ENCODE data around the gene GPC5.
"Not testable (repeated sequence)": the region's sequence is repeated elsewhere in the genome, so short reads cannot be mapped to it uniquely, and the experiment has no call there.

GPC5 gene

GRCh38 chr13:91893040-91893439 is 494.6 kb downstream of the GPC5 start:
- Histone ChIP-seq H3K9ac (ENCODE audit: low read length) (no peak overlapping the region), H3K4me3 (ENCODE audit: low read length) (no peak overlapping the region), H3K4me1 (ENCODE audit: control insufficient read depth, insufficient read depth, low read length) (no peaks in the 10 kb centered on the region), H3K27me3 (ENCODE audit: control insufficient read depth, insufficient read depth, low read length) (no peaks in the 10 kb centered on the region), H3K36me3 (ENCODE audit: control insufficient read depth, insufficient read depth, low read length) (no peaks in the 10 kb centered on the region), H3K9me3 (ENCODE audit: control insufficient read depth, low read length) (no peaks in the 10 kb centered on the region)

DNA sequence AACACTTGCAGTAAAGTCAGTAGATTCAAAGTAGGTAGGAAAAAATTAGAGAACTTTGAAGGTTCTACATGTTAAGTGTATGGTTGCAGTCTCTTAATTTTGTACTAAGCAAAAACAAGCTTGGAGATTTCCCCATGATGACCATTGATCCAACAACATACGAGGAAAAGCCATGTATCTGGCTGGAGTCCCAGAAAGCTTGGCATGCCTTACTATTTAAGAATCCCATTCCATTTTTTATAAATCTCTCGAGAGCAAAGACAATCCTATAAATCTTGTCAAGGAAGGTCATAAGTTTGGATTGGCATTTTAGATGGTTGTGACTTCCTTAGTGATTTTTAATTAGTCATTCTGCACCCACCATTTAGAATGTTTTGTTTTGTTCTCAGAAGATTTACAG is 495.9 kb downstream of the GPC5 start:
- H3K4me1 ChIP-seq (ENCODE audit: control insufficient read depth, insufficient read depth, low read length): no peaks in the 10 kb centered on the region
- H3K27me3 ChIP-seq (ENCODE audit: control insufficient read depth, insufficient read depth, low read length): no peaks in the 10 kb centered on the region
- no peaks in the 10 kb centered on the region for H3K36me3 ChIP-seq (ENCODE audit: control insufficient read depth, insufficient read depth, low read length)
- H3K9ac ChIP-seq (ENCODE audit: low read length): no peak overlapping the region
- no peaks in the 10 kb centered on the region for H3K9me3 ChIP-seq (ENCODE audit: control insufficient read depth, low read length)
- no peak overlapping the region for H3K4me3 ChIP-seq (ENCODE audit: low read length)

DNA sequence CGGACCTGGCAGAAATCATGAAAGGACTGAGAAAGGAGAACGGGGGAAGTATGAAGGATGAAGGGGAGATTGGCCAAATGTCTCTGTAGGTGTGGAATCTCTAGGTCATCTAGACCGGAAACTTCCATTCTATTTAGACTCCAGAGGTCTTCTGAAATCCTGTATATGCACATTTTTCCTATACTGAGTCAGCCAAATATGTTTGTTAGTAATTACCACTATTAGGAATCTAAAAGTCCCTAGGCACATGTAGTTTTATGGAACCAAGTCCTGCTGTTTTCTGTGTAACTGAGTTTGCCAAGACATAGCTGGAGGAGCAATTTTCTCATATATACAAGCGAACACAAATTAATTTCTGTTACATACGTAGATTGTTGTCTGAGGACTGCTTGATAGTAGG is 498.1 kb downstream of the GPC5 start:
- Histone ChIP-seq H3K4me3 (ENCODE audit: low read length) (no peak overlapping the region), H3K27me3 (ENCODE audit: control insufficient read depth, insufficient read depth, low read length) (no peaks in the 10 kb centered on the region), H3K4me1 (ENCODE audit: control insufficient read depth, insufficient read depth, low read length) (no peaks in the 10 kb centered on the region), H3K9me3 (ENCODE audit: control insufficient read depth, low read length) (no peaks in the 10 kb centered on the region), H3K9ac (ENCODE audit: low read length) (no peak overlapping the region), H3K36me3 (ENCODE audit: control insufficient read depth, insufficient read depth, low read length) (no peaks in the 10 kb centered on the region)

- H3K9ac ChIP-seq (ENCODE audit: low read length); H3K27me3 ChIP-seq (ENCODE audit: control insufficient read depth, insufficient read depth, low read length); H3K4me3 ChIP-seq (ENCODE audit: low read length); H3K4me1 ChIP-seq (ENCODE audit: control insufficient read depth, insufficient read depth, low read length); H3K36me3 ChIP-seq (ENCODE audit: control insufficient read depth, insufficient read depth, low read length); H3K9me3 ChIP-seq (ENCODE audit: control insufficient read depth, low read length): not testable (repeated sequence)
Measured at GRCh38 chr13:91898986-91899385, 500.6 kb downstream of the GPC5 start.

- H3K4me3 ChIP-seq (ENCODE audit: low read length): no peak overlapping the region
- no peaks in the 10 kb centered on the region for H3K4me1 ChIP-seq (ENCODE audit: control insufficient read depth, insufficient read depth, low read length)
- H3K9ac ChIP-seq (ENCODE audit: low read length): no peak overlapping the region
- no peaks in the 10 kb centered on the region for H3K27me3 ChIP-seq (ENCODE audit: control insufficient read depth, insufficient read depth, low read length)
- no peaks in the 10 kb centered on the region for H3K9me3 ChIP-seq (ENCODE audit: control insufficient read depth, low read length)
- H3K36me3 ChIP-seq (ENCODE audit: control insufficient read depth, insufficient read depth, low read length): no peaks in the 10 kb centered on the region
Measured at GRCh38 chr13:91902291-91902690, 503.9 kb downstream of the GPC5 start.

GRCh38 chr13:91904005-91904404 is 505.6 kb downstream of the GPC5 start:
- Histone ChIP-seq H3K27me3 (ENCODE audit: control insufficient read depth, insufficient read depth, low read length) (no peaks in the 10 kb centered on the region), H3K9me3 (ENCODE audit: control insufficient read depth, low read length) (no peaks in the 10 kb centered on the region), H3K36me3 (ENCODE audit: control insufficient read depth, insufficient read depth, low read length) (no peaks in the 10 kb centered on the region), H3K9ac (ENCODE audit: low read length) (no peak overlapping the region), H3K4me3 (ENCODE audit: low read length) (no peak overlapping the region), H3K4me1 (ENCODE audit: control insufficient read depth, insufficient read depth, low read length) (no peaks in the 10 kb centered on the region)

DNA sequence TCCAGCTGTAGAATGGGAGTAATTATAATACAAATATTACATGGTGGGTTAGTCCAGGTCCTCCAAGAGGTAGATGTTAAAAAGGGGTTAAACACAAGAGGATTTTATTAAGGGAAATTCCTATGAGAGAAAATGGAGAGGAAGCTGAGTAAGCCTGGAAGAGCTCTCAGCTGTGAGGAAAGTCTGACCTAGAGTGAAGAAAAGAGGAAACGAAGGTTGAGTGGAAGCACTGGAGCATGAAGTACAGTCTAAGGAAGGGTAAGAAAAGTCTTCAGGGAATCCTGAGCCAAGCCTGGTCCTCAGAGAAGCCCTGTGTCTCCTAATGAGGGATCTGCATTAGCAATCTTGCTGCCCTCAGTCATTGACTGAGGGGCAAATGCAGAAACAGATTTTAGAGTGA is 506.2 kb downstream of the GPC5 start:
- Histone ChIP-seq H3K36me3 (ENCODE audit: control insufficient read depth, insufficient read depth, low read length) (no peaks in the 10 kb centered on the region), H3K27me3 (ENCODE audit: control insufficient read depth, insufficient read depth, low read length) (no peaks in the 10 kb centered on the region), H3K9me3 (ENCODE audit: control insufficient read depth, low read length) (no peaks in the 10 kb centered on the region), H3K9ac (ENCODE audit: low read length) (no peak overlapping the region), H3K4me1 (ENCODE audit: control insufficient read depth, insufficient read depth, low read length) (no peaks in the 10 kb centered on the region), H3K4me3 (ENCODE audit: low read length) (no peak overlapping the region)

GRCh38 chr13:91907398-91907797 is 509.0 kb downstream of the GPC5 start:
- Histone ChIP-seq H3K9me3 (ENCODE audit: control insufficient read depth, low read length) (no peaks in the 10 kb centered on the region), H3K4me1 (ENCODE audit: control insufficient read depth, insufficient read depth, low read length) (no peaks in the 10 kb centered on the region), H3K9ac (ENCODE audit: low read length) (no peak overlapping the region), H3K4me3 (ENCODE audit: low read length) (no peak overlapping the region), H3K36me3 (ENCODE audit: control insufficient read depth, insufficient read depth, low read length) (no peaks in the 10 kb centered on the region), H3K27me3 (ENCODE audit: control insufficient read depth, insufficient read depth, low read length) (no peaks in the 10 kb centered on the region)

GRCh38 chr13:91909617-91910016 is 511.2 kb downstream of the GPC5 start:
- Histone ChIP-seq H3K36me3 (ENCODE audit: control insufficient read depth, insufficient read depth, low read length) (no peaks in the 10 kb centered on the region), H3K27me3 (ENCODE audit: control insufficient read depth, insufficient read depth, low read length) (no peaks in the 10 kb centered on the region), H3K4me3 (ENCODE audit: low read length) (no peak overlapping the region), H3K9me3 (ENCODE audit: control insufficient read depth, low read length) (no peaks in the 10 kb centered on the region), H3K9ac (ENCODE audit: low read length) (no peak overlapping the region), H3K4me1 (ENCODE audit: control insufficient read depth, insufficient read depth, low read length) (no peaks in the 10 kb centered on the region)

GRCh38 chr13:91922969-91923592 is 524.7 kb downstream of the GPC5 start:
- no peaks in the 10 kb centered on the region for H3K36me3 ChIP-seq (ENCODE audit: control insufficient read depth, insufficient read depth, low read length)
- H3K4me1 ChIP-seq (ENCODE audit: control insufficient read depth, insufficient read depth, low read length): no peaks in the 10 kb centered on the region
- H3K27me3 ChIP-seq (ENCODE audit: control insufficient read depth, insufficient read depth, low read length): no peaks in the 10 kb centered on the region
- no peaks in the 10 kb centered on the region for H3K9me3 ChIP-seq (ENCODE audit: control insufficient read depth, low read length)
- H3K9ac ChIP-seq (ENCODE audit: low read length): no peak overlapping the region
- no peak overlapping the region for H3K4me3 ChIP-seq (ENCODE audit: low read length)

- Histone ChIP-seq H3K27me3 (ENCODE audit: control insufficient read depth, insufficient read depth, low read length) (no peaks in the 10 kb centered on the region), H3K9me3 (ENCODE audit: control insufficient read depth, low read length) (no peaks in the 10 kb centered on the region), H3K4me3 (ENCODE audit: low read length) (no peak overlapping the region), H3K36me3 (ENCODE audit: control insufficient read depth, insufficient read depth, low read length) (no peaks in the 10 kb centered on the region), H3K4me1 (ENCODE audit: control insufficient read depth, insufficient read depth, low read length) (no peaks in the 10 kb centered on the region), H3K9ac (ENCODE audit: low read length) (no peak overlapping the region)
Measured at GRCh38 chr13:91930687-91931086, 532.3 kb downstream of the GPC5 start.

GRCh38 chr13:91934354-91934753 is 535.9 kb downstream of the GPC5 start:
- H3K4me1 ChIP-seq (ENCODE audit: control insufficient read depth, insufficient read depth, low read length): no peaks in the 10 kb centered on the region
- H3K9me3 ChIP-seq (ENCODE audit: control insufficient read depth, low read length): no peaks in the 10 kb centered on the region
- no peak overlapping the region for H3K4me3 ChIP-seq (ENCODE audit: low read length)
- no peaks in the 10 kb centered on the region for H3K36me3 ChIP-seq (ENCODE audit: control insufficient read depth, insufficient read depth, low read length)
- H3K9ac ChIP-seq (ENCODE audit: low read length): no peak overlapping the region
- H3K27me3 ChIP-seq (ENCODE audit: control insufficient read depth, insufficient read depth, low read length): no peaks in the 10 kb centered on the region

DNA sequence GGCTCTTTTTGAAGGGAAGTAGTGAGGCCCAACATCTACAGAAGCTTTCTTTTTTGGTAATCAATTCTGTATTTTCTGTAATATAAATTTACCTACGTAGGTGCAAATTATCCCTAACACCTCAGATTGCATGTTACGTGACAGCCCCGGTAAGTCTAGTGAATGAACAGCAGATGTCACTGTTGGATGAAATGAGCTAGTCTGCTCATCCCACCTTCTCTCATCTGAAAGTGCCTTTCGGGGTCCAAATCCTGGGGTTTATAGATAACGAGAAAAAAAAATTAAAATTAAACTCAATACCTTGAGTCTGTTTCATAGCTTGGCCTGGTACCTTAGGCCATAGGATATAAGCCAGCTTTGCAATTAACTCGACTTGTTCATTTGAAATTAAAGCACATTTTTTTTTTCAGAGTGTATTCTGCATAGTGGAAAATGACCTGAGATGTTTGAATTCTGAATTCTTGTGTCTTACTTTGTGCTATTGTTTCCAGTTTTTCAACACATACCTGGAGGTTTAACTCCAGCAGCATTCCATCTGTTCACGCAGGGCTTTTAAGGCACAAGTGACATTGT is 548.2 kb downstream of the GPC5 start:
- H3K4me3 ChIP-seq (ENCODE audit: low read length): no peak overlapping the region
- H3K9ac ChIP-seq (ENCODE audit: low read length): no peak overlapping the region
- no peaks in the 10 kb centered on the region for H3K27me3 ChIP-seq (ENCODE audit: control insufficient read depth, insufficient read depth, low read length)
- no peaks in the 10 kb centered on the region for H3K9me3 ChIP-seq (ENCODE audit: control insufficient read depth, low read length)
- no peaks in the 10 kb centered on the region for H3K36me3 ChIP-seq (ENCODE audit: control insufficient read depth, insufficient read depth, low read length)
- H3K4me1 ChIP-seq (ENCODE audit: control insufficient read depth, insufficient read depth, low read length): no peaks in the 10 kb centered on the region
